GM21515 (cell line): Measurements from ENCODE around the gene DHRS4.
"Not testable (repeated sequence)": the region's sequence is repeated elsewhere in the genome, so short reads cannot be mapped to it uniquely, and the experiment has no call there.

ENCODE experiments used
- ATAC-seq: cut with Tn5 transposase; IDR thresholded peaks from one replicate; pipeline ENCODE4 v1.9.1; 2021; ENCODE audit not compliant: unreplicated experiment

DHRS4 gene

GRCh38 chr14:23939607-23940326 is 13.8 kb upstream of the DHRS4 start:
- no peak for ATAC-seq

GRCh38 chr14:23941230-23941629 is 12.3 kb upstream of the DHRS4 start:
- ATAC-seq: no peak

GRCh38 chr14:23941669-23942068 is 11.9 kb upstream of the DHRS4 start:
- ATAC-seq: no peak

DNA sequence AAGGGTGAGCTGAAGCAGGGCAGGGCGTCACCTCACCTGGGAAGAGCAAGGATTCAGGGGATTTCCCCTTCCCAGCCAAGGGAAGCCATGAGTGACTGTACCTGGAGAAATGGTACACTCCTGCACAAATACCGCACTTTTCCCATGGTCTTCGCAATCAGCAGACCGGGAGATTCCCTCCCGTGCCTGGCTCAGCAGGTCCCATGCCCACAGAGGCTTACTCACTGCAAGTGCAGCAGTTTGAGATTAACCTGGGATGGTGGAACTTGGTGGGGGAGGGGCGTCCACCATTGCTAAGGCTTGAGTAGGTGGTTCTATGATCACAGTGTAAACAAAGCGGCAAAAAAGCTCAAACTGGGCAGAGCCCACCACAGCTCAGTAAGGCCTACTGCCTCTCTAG is 11.0 kb upstream of the DHRS4 start:
- ATAC-seq: no peak

GRCh38 chr14:23949069-23949468 is 4.5 kb upstream of the DHRS4 start:
- ATAC-seq: not testable (repeated sequence)

GRCh38 chr14:23950411-23951135 is 3.0 kb upstream of the DHRS4 start:
- no peak for ATAC-seq

DNA sequence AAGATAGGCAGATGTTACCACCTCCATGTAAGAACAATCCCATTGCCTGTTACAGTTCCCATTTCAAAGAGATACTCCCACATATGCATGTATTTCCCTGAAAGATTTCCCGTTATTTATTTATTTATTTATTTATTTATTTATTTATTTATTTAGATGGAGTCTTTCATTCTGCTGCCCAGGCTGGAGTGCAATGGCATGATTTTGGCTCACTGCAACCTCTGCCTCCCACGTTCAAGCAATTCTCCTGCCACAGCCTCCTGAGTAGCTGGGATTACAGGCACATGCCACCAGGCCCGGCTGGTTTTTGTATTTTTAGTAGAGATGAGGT is 2.5 kb upstream of the DHRS4 start:
- ATAC-seq: not testable (repeated sequence)

- no peak for ATAC-seq
Observed at GRCh38 chr14:23951590-23952201, 1.9 kb upstream of the DHRS4 start.

- peak; percentile 5 for ATAC-seq
Observed at GRCh38 chr14:23953116-23953463, 480 bp upstream of the DHRS4 start.

DNA sequence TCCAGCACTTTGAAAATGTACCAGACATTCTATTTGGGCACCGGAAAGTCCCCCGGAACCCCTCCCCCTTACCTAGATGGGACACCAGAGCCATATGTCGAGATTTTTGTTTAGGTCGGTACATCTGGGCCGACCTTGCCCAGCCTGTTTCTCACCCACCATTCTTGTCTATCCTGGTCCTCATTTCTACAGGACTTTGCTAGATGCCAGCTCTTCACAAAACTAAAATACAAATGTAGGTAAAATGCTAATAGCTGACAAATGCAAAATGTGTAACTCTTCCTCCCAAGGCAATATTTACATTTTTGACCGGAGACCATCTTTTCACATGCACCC is 677 bp downstream of the DHRS4 start:
- ATAC-seq: peak; percentile 19

DNA sequence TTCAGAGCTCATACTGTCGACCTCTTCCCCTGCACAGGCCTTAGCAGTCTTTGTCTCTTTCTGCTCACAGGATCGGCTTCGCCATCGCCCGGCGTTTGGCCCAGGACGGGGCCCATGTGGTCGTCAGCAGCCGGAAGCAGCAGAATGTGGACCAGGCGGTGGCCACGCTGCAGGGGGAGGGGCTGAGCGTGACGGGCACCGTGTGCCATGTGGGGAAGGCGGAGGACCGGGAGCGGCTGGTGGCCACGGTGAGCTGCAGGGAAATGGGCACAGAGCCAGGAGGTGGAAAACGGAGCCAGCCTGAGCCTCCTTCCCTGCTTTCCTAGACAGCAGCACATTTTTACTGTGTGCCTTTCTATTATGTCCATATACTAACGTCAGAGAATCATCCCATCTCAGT is 1.4 kb downstream of the DHRS4 start:
- not testable (repeated sequence) for ATAC-seq

DNA sequence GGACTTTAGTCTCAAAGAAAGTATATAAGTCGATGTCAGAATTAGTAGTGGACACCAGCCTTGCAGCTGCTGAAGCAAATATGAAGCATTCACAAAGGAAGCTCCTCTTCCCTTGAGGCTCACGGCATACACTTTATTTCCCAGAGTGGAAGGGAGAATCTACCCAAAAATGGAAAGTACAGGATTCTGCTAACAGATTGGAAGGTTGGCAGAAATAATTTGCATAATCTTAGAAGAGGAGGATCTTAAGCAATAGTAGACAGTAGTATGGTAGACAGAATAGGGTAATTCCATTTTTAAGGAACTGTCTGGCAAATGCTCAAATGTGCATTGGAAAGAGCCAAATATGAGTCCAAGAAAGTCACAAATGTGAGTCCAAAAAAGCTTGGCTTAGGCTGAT is 2.2 kb downstream of the DHRS4 start:
- ATAC-seq: not testable (repeated sequence)

GRCh38 chr14:23957913-23958569 is 4.5 kb downstream of the DHRS4 start:
- not testable (repeated sequence) for ATAC-seq

GRCh38 chr14:23960899-23961298 is 7.3 kb downstream of the DHRS4 start:
- not testable (repeated sequence) for ATAC-seq

GRCh38 chr14:23961704-23962103 is 8.1 kb downstream of the DHRS4 start:
- ATAC-seq: not testable (repeated sequence)

- not testable (repeated sequence) for ATAC-seq
Observed at GRCh38 chr14:23969130-23969480, 15.5 kb downstream of the DHRS4 start.

- not testable (repeated sequence) for ATAC-seq
Observed at GRCh38 chr14:23969481-23970282, 16.1 kb downstream of the DHRS4 start.

DNA sequence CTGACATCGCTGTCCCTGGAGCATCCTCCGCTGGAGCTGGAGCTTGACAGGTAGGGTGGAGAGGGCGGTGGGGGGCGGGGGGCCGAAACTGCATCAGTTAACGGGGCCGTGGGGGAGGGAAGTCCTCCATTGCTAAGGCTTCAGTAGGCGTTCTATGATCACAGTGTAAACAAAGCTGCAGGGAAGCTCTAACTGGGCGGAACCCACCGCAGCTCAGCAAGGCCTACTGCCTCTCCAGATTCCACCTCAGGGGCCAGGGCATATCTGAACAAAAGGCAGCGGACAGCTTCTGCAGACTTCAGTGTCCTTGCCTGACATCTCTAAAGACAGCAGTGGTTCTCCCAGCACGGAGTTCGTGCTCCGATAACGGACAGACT is 16.7 kb downstream of the DHRS4 start:
- not testable (repeated sequence) for ATAC-seq

DNA sequence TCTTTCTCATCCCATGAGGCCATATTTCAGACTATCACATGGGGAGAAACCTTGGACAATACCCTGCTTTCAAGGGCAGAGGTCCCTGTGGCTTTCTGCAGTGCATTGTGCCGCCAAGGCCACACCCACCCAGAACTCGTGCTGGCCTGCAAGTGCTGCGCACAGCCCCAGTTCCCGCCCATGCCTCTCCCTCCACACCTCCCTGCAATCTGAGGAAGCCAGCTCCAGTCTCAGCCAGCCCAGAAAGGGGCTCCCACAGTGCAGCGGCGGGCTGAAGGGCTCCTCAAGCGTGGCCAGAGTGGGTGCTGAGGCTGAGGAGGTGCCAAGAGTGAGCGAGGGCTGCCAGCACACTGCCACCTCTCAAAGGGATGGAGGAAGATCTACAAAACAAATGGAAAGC is 19.6 kb downstream of the DHRS4 start:
- not testable (repeated sequence) for ATAC-seq

GRCh38 chr14:23974041-23974440 is 20.5 kb downstream of the DHRS4 start:
- ATAC-seq: not testable (repeated sequence)

- not testable (repeated sequence) for ATAC-seq
Observed at GRCh38 chr14:23977208-23977607, 23.6 kb downstream of the DHRS4 start.
